Measurements from ENCODE around the gene FAM219B. TPM values are rescaled to one million over a fixed set of nuclear protein-coding genes. Genes with fewer than 3 reads are reported as not detected.

The FAM219B gene
- total RNA-seq, 4 donors from 2014 or later: 49.4 to 96.2 (median 68.0) TPM

DNA sequence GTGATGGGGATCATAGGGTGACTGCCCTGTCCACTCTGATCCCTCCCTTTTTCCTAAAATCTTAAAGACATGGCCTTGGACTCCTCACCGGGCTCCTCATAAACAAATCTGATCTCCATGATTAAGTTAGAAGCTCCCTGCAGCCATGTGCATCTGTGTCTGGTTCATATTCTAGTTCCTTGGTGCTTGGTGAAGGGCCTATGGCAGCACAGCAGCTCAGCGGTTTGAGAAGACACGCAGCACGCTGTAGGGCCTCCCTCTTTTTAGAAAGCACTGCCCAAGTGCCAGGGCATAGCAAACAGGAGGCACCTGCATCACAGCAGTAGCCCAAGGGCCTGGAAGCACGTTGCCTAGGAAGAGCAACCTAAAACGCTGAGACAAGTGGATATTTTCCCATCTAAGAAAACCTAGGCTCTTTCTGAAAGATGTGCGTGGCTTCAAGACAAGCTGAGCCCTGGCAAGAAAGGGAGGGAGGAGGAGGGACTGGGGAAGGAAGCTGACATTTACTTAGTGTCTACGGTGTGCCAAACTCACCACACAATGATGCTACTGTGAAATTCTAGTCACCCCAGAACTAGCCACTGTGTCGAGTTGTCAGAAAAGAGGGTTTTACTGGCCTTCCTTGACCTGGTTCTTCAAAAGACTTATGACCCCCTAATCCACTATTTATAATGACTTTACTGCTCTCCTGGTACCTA, 48.8 kb downstream of the FAM219B start:
- no peaks in the 10 kb centered on the region for H3K9me3 ChIP-seq
- WGBS: 54% methylated on average over 9 of the region's 9 CpGs
- H3K27me3 ChIP-seq: no peaks in the 10 kb centered on the region
- no peak for DNase-seq (ENCODE audit: low spot score in 2 of 2)
- H3K4me3 ChIP-seq: no peak overlapping the region
- no peak for TF ChIP-seq POLR2AphosphoS5 (IDR thresholded peaks at IDR 0.05)
- TF ChIP-seq EP300 (IDR thresholded peaks at IDR 0.05): no peak
- TF ChIP-seq, protein P1, sequence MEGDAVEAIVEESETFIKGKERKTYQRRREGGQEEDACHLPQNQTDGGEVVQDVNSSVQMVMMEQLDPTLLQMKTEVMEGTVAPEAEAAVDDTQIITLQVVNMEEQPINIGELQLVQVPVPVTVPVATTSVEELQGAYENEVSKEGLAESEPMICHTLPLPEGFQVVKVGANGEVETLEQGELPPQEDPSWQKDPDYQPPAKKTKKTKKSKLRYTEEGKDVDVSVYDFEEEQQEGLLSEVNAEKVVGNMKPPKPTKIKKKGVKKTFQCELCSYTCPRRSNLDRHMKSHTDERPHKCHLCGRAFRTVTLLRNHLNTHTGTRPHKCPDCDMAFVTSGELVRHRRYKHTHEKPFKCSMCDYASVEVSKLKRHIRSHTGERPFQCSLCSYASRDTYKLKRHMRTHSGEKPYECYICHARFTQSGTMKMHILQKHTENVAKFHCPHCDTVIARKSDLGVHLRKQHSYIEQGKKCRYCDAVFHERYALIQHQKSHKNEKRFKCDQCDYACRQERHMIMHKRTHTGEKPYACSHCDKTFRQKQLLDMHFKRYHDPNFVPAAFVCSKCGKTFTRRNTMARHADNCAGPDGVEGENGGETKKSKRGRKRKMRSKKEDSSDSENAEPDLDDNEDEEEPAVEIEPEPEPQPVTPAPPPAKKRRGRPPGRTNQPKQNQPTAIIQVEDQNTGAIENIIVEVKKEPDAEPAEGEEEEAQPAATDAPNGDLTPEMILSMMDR (IDR thresholded peaks at IDR 0.05): no peak
- TF ChIP-seq POLR2A (IDR thresholded peaks at IDR 0.05): no peak
- H3K4me1 ChIP-seq: peaks cover 55% of the 10 kb centered on the region
- H3K36me3 ChIP-seq: peaks cover 14% of the 10 kb centered on the region
- no peak overlapping the region for H3K27ac ChIP-seq

DNA sequence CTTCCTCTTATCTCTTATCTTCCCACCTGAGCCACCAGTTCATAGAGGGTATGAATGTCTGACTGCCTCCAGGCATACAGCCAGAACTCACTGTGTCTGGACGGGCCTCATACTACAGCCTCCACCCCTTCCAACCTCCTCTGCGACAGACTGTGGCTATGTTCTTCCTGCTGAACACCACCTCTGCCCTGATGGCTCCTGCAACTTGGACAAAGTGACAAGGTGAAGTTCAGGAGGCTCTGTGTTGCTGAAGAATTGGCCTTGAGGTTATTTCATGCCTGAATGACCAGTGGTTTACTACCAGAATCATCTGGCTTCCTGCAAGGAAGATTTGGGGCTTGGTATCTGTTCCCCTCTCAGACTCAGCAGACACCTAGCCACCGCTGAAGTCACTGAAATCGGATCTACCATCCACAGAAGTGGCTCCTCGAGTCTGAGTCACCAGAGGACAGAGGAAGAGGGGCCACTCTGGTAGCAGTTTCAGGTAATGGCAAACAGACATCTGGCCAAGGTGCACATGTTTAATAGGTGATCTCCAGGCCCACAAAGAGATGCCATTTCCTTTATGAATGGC, 49.5 kb downstream of the FAM219B start:
- Histone ChIP-seq H3K4me3 (no peak overlapping the region), H3K27ac (no peak overlapping the region), H3K27me3 (no peaks in the 10 kb centered on the region), H3K9me3 (no peaks in the 10 kb centered on the region), H3K36me3 (peaks cover 20% of the 10 kb centered on the region), H3K4me1 (peaks cover 56% of the 10 kb centered on the region)
- TF ChIP-seq EP300 (IDR thresholded peaks at IDR 0.05): no peak
- no peak for TF ChIP-seq POLR2AphosphoS5 (IDR thresholded peaks at IDR 0.05)
- TF ChIP-seq POLR2A (IDR thresholded peaks at IDR 0.05): no peak
- TF ChIP-seq, protein P1 (IDR thresholded peaks at IDR 0.05): no peak
- WGBS: 63% methylated on average over 5 of the region's 5 CpGs
- no peak for DNase-seq (ENCODE audit: low spot score in 2 of 2)

DNA sequence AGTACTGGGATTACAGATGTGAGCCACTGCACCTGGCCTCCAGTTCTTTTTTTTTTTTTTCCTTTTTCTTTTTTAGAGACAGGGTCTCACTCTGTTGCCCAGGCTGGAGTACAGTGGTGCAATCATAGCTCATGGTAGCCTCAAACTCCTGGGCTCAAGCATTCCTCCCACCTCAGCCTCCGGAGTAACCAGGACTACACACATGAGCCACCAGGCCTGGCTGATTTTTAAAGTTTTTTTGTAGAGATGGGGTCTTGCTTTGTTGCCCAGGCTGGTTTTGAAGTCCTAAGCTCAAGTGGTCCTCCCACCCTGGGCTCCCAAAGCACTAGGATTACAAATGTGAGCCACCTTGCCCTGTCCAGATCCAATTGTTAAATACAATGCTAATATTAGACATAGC, 50.1 kb downstream of the FAM219B start:
- no peak for DNase-seq (ENCODE audit: low spot score in 2 of 2)
- H3K4me3 ChIP-seq: no peak overlapping the region
- no peaks in the 10 kb centered on the region for H3K27me3 ChIP-seq
- no peak for TF ChIP-seq POLR2A (IDR thresholded peaks at IDR 0.05)
- TF ChIP-seq POLR2AphosphoS5 (IDR thresholded peaks at IDR 0.05): no peak
- TF ChIP-seq, protein P1 (IDR thresholded peaks at IDR 0.05): no peak
- TF ChIP-seq EP300 (IDR thresholded peaks at IDR 0.05): no peak
- H3K36me3 ChIP-seq: peaks cover 27% of the 10 kb centered on the region
- no peak overlapping the region for H3K27ac ChIP-seq
- H3K4me1 ChIP-seq: peaks cover 56% of the 10 kb centered on the region
- WGBS: 100% methylated on average over 1 of the region's 1 CpG
- H3K9me3 ChIP-seq: no peaks in the 10 kb centered on the region

DNA sequence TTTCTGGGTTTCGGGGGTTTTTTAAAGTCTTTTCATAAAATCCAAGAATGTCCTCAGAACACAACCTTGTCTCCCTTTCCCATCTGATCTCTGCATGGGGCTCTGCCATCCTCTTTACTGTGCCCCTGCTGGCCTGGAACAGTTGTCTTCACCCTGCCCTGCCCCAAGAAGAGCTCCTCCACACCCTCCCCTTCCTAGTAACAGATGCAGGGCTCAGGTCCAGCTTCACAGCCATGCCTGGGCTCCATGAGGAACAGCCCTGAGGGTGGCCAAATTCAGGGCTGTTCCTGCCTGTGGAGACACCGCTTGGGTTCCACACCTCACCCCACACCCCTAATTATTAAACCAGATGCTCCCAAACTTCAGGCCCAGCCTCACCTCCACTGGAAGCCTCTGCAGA, 50.8 kb downstream of the FAM219B start:
- Histone ChIP-seq H3K27ac (no peak overlapping the region), H3K4me3 (no peak overlapping the region), H3K36me3 (peaks cover 33% of the 10 kb centered on the region), H3K9me3 (no peaks in the 10 kb centered on the region), H3K27me3 (no peaks in the 10 kb centered on the region), H3K4me1 (peaks cover 56% of the 10 kb centered on the region)
- TF ChIP-seq POLR2A (IDR thresholded peaks at IDR 0.05) (no peak), POLR2AphosphoS5 (IDR thresholded peaks at IDR 0.05) (no peak), EP300 (IDR thresholded peaks at IDR 0.05) (no peak)
- TF ChIP-seq, protein P1 (IDR thresholded peaks at IDR 0.05): no peak
- no peak for DNase-seq (ENCODE audit: low spot score in 2 of 2)
- 55% methylated on average over 2 of the region's 2 CpGs for WGBS

DNA sequence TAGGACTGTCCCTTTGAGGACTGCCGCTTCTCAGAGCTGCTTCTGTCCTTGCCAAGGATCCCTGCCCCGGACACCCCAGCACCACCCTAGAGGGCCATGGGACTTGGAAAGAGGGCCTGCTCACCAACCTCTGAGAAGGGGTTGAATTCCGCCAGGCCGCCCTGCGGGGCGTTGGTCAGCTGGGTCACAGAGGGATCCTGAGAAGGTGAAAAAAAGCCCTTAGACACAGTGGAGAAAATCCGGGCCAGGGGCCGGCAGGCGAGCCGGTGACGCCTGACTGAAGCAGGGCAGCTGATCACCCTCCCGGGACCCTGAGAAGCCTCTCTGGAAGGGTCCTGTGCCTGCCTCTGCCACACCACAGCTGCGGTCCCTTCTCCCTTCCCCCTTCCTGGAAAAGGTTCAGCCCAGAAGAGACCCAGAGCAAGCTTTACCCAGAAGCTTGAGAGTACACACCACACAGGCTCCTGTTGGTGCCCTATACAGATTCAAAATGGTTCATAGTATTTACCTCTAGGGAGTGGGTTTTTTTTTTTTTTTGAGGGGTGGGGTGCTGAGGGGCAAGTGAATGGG, 52.1 kb downstream of the FAM219B start:
- Histone ChIP-seq H3K27ac (no peak overlapping the region), H3K27me3 (no peaks in the 10 kb centered on the region), H3K9me3 (no peaks in the 10 kb centered on the region), H3K4me3 (no peak overlapping the region), H3K4me1 (peaks cover 52% of the 10 kb centered on the region), H3K36me3 (peaks cover 47% of the 10 kb centered on the region)
- TF ChIP-seq POLR2A (IDR thresholded peaks at IDR 0.05) (no peak), EP300 (IDR thresholded peaks at IDR 0.05) (no peak), POLR2AphosphoS5 (IDR thresholded peaks at IDR 0.05) (no peak)
- TF ChIP-seq, protein P1 (IDR thresholded peaks at IDR 0.05): no peak
- DNase-seq (ENCODE audit: low spot score in 2 of 2): no peak
- WGBS: 91% methylated on average over 10 of the region's 13 CpGs
